Measurements from ENCODE around the gene LSG1.
A peak's percentile ranks its signal among the peaks of the same experiment; 100 is the strongest.

GRCh38 chr3:194633349-194634004 lies 38.5 kb downstream of the LSG1 start, which contains the start of gene TMEM44:
- no peak for TF ChIP-seq POU6F1 (CRISPR knock-in tag; IDR thresholded peaks at IDR 0.05; ENCODE audit: borderline replicate concordance, low read depth)
- TF ChIP-seq ARNTL (CRISPR knock-in tag; IDR thresholded peaks at IDR 0.05; ENCODE audit: borderline replicate concordance, low read depth), result no peak
- TF ChIP-seq PATZ1 (CRISPR knock-in tag; IDR thresholded peaks at IDR 0.05; ENCODE audit: borderline replicate concordance), result peak; percentile 70; the same call in 1 of the 2 replicates
- TF ChIP-seq ZC3H10 (CRISPR knock-in tag; IDR thresholded peaks at IDR 0.05), result no peak
- no peak for TF ChIP-seq CSDC2 (CRISPR knock-in tag; IDR thresholded peaks at IDR 0.05)
- no peak for TF ChIP-seq ZFP30 (CRISPR knock-in tag; IDR thresholded peaks at IDR 0.05)
- TF ChIP-seq CREB5 (CRISPR knock-in tag; IDR thresholded peaks at IDR 0.05; ENCODE audit: low read depth), result no peak
- no peak for TF ChIP-seq ZNF8 (CRISPR knock-in tag; IDR thresholded peaks at IDR 0.05)
- peak; percentile 53; the same call in 1 of the 2 replicates for TF ChIP-seq ZNF70 (CRISPR knock-in tag; IDR thresholded peaks at IDR 0.05)
- TF ChIP-seq ESRRG (CRISPR knock-in tag; IDR thresholded peaks at IDR 0.05), result no peak
- TF ChIP-seq GLIS3 (CRISPR knock-in tag; IDR thresholded peaks at IDR 0.05), result no peak
